ENCODE data around the gene GATAD1.

GRCh38 chr7:92489634-92490033 lies 42.4 kb downstream of the GATAD1 start:
- TF ChIP-seq POLR2AphosphoS5 (IDR thresholded peaks at IDR 0.05; ENCODE audit: low read depth) = no peak
- no peak for TF ChIP-seq CTCF (conservative IDR thresholded peaks at IDR 0.05; ENCODE audit: low read depth in 2 of 2)
- no peak for TF ChIP-seq EZH2 (IDR thresholded peaks at IDR 0.05; ENCODE audit: low read depth, unreplicated experiment)
- TF ChIP-seq ZNF331 (CRISPR knock-in tag; IDR thresholded peaks at IDR 0.05; ENCODE audit: low read depth) = no peak
- no peak for TF ChIP-seq EZH2phosphoT487 (IDR thresholded peaks at IDR 0.05; ENCODE audit: unreplicated experiment)
- TF ChIP-seq REST (IDR thresholded peaks at IDR 0.05; ENCODE audit: unreplicated experiment) = no peak
- no peak for TF ChIP-seq CREB1 (CRISPR knock-in tag; IDR thresholded peaks at IDR 0.05; ENCODE audit: low read depth)
- TF ChIP-seq ETS1 (IDR thresholded peaks at IDR 0.05) = no peak

Measured in GM23338 (cell line).